K562 (cell line): ENCODE data around the gene UBXN2A. TPM values are rescaled to one million over a fixed set of nuclear protein-coding genes. Genes with fewer than 3 reads are reported as not detected.

Experiments
- CBFA2T3 ChIP-seq: fragments of 450-650 bp; IDR thresholded peaks from 2 replicates; pipeline ENCODE4 v1.6.1; 2017
- CBX1 ChIP-seq: sonication (generic); IDR thresholded peaks from 2 replicates; pipeline ENCODE4 v1.6.1; 2016; ENCODE audit warnings: antibody characterized with exemption, low read depth, mild to moderate bottlenecking
- CEBPB ChIP-seq: fragments of 450-650 bp; IDR thresholded peaks from 2 replicates; pipeline ENCODE4 v1.6.1; 2016; ENCODE audit warnings: missing genetic modification characterization, missing compliant biosample characterization
- DNMT1 ChIP-seq: fragments of 450-650 bp; IDR thresholded peaks from 2 replicates; pipeline ENCODE4 v1.6.1; 2016; ENCODE audit warnings: antibody characterized with exemption, mild to moderate bottlenecking
- HDAC8 ChIP-seq: fragments of 450-650 bp; IDR thresholded peaks from 2 replicates; pipeline ENCODE4 v1.6.1; 2016; ENCODE audit warnings: mild to moderate bottlenecking, missing genetic modification characterization, moderate library complexity, missing compliant biosample characterization
- HEY1 ChIP-seq: fragments of 250-450 bp; sonication (Bioruptor Pico); IDR thresholded peaks from 2 replicates; pipeline ENCODE4 v1.5.0; 2020; ENCODE audit warnings: mild to moderate bottlenecking, moderate library complexity, borderline replicate concordance
- KDM4B ChIP-seq, 2 experiments: fragments of 450-650 bp in 1 of 2; sonication (generic) in 1 of 2; IDR thresholded peaks; 2 replicates each; pipeline ENCODE4 v1.6.1; 2016 to 2017; ENCODE audit warnings: borderline replicate concordance in 2 of 2, antibody characterized with exemption in 1 of 2, low read depth in 1 of 2, mild to moderate bottlenecking in 1 of 2
- MLX ChIP-seq, 2 experiments: fragments of 450-650 bp in 1 of 2; sonication (generic) in 1 of 2; formaldehyde crosslinking; conservative IDR thresholded peaks; 2 replicates each; pipeline versions ENCODE4 v1.4.0 to v1.8.1; 2020 to 2022; ENCODE audit warnings: mild to moderate bottlenecking in 1 of 2, missing genetic modification reagents in 1 of 2
- NONO ChIP-seq, 2 experiments: fragments of 200-400 bp in 1 of 2; fragments of 450-650 bp in 1 of 2; formaldehyde crosslinking in 1 of 2; IDR thresholded peaks; 2 replicates each; pipeline ENCODE4 v1.6.1; 2017; ENCODE audit warnings: low read depth in 2 of 2, mild to moderate bottlenecking in 2 of 2, moderate library complexity in 2 of 2, low read length in 1 of 2
- SIN3A ChIP-seq, 2 experiments: fragments of 150-350 bp in 1 of 2; IDR thresholded peaks; 2 replicates each; pipeline ENCODE4 v1.6.1; 2011 to 2016; ENCODE audit warnings: borderline replicate concordance in 2 of 2, low read depth in 2 of 2, low read length in 2 of 2, mild to moderate bottlenecking in 2 of 2, moderate library complexity in 2 of 2; ENCODE audit not compliant: control insufficient read depth in 1 of 2
- SREBF2 ChIP-seq: sonication (generic); formaldehyde crosslinking; IDR thresholded peaks from 2 replicates; pipeline ENCODE4 v1.4.0; 2020; ENCODE audit warnings: mild to moderate bottlenecking, missing genetic modification reagents
- SRSF9 ChIP-seq: fragments of 200-400 bp; formaldehyde crosslinking; IDR thresholded peaks from 2 replicates; pipeline ENCODE4 v1.6.1; 2017; ENCODE audit warnings: low read depth, low read length, borderline replicate concordance
- STAG1 ChIP-seq: sonication (generic); formaldehyde crosslinking; IDR thresholded peaks from 2 replicates; pipeline ENCODE4 v1.5.0; 2020; ENCODE audit warnings: missing genetic modification reagents, borderline replicate concordance
- TAF1 ChIP-seq: IDR thresholded peaks from 2 replicates; pipeline ENCODE4 v1.6.1; 2011; ENCODE audit warnings: mild to moderate bottlenecking, low read length, moderate library complexity; ENCODE audit not compliant: insufficient read depth, control insufficient read depth, severe bottlenecking; ENCODE audit errors: extremely low read depth
- TAL1 ChIP-seq: fragments of 450-650 bp; IDR thresholded peaks from 2 replicates; pipeline ENCODE4 v1.6.1; 2016; ENCODE audit warnings: mild to moderate bottlenecking
- XRCC4 ChIP-seq: IDR thresholded peaks from one replicate; pipeline ENCODE4 v1.6.1; 2011; ENCODE audit not compliant: insufficient read depth, insufficient read length; ENCODE audit errors: extremely low read depth
- ZFP30 ChIP-seq: fragments of 250-450 bp; sonication (Bioruptor Pico); IDR thresholded peaks from 2 replicates; pipeline ENCODE4 v1.8.0; 2022; ENCODE audit warnings: moderate library complexity, mild to moderate bottlenecking, inconsistent platforms, borderline replicate concordance
- ZNF133 ChIP-seq: fragments of 250-450 bp; sonication (Bioruptor Pico); IDR thresholded peaks from 2 replicates; pipeline ENCODE4 v1.4.0; 2020; ENCODE audit warnings: mild to moderate bottlenecking
- ZNF277 ChIP-seq: fragments of 250-450 bp; sonication (Bioruptor Pico); IDR thresholded peaks from 2 replicates; pipeline ENCODE4 v1.8.0; 2022; ENCODE audit warnings: inconsistent platforms, mild to moderate bottlenecking, moderate library complexity, borderline replicate concordance
- ZNF561 ChIP-seq: fragments of 450-650 bp; formaldehyde crosslinking; conservative IDR thresholded peaks from 2 replicates; pipeline ENCODE4 v1.4.0; 2020; ENCODE audit warnings: mild to moderate bottlenecking, moderate library complexity
- ZNF57 ChIP-seq: fragments of 450-650 bp; formaldehyde crosslinking; IDR thresholded peaks from 2 replicates; pipeline ENCODE4 v1.4.0; 2020; ENCODE audit warnings: mild to moderate bottlenecking, moderate library complexity
- ZNF644 ChIP-seq: fragments of 200-800 bp; sonication (Bioruptor generic); IDR thresholded peaks from 2 replicates; pipeline ENCODE4 v1.6.1; 2016; ENCODE audit warnings: low read depth, missing genetic modification characterization, missing compliant biosample characterization
- polyA plus RNA-seq, 8 experiments: library from polyadenylated mRNA; depleted of rRNA in 4 of 8; stranded (reverse) in 5 of 8; unstranded in 3 of 8; fragments of >200 nt; fragmentation: Nextera tagmentation in 2 of 8; fragmentation: Illumina TruSeq in 1 of 8; extraction: Ambion mirVana in 2 of 8; extraction: Trizol in 1 of 8; gene quantifications; 2 replicates each; pipeline versions ENCODE4 v1.2.1 to v1.2.3, GENCODE V29; 2011 to 2014; ENCODE audit warnings: inconsistent platforms in 1 of 8, missing spikeins in 1 of 8
- total RNA-seq, 7 experiments: library from RNA; depleted of rRNA in 6 of 7; stranded (reverse); fragments of >200 nt in 6 of 7; fragmentation: Illumina TruSeq in 2 of 7; extraction: Trizol in 2 of 7; gene quantifications; 2 replicates each; pipeline versions ENCODE4 v1.2.1 to v1.2.3, GENCODE V29; 2011 to 2021; ENCODE audit warnings: low replicate concordance in 1 of 7

Gene UBXN2A
- total and polyA plus RNA-seq, 9 of the 15 experiments (the other 6 are each of a cell fraction or from before 2014, with no cell fraction given), result 3.4 to 25.6 (median 16.0) TPM

- no peak for TF ChIP-seq HEY1 (CRISPR knock-in tag)
- TF ChIP-seq CBFA2T3, result no peak
- TF ChIP-seq ZNF561, result no peak
- TF ChIP-seq CEBPB, result no peak; the same call in 1 of the 2 replicates
- no peak for TF ChIP-seq ZNF133 (CRISPR knock-in tag)
- peak; percentile 72; the same call in 1 of the 2 replicates for TF ChIP-seq ZNF644 (tag)
- TF ChIP-seq CBX1, result peak; percentile 44; the same call in 1 of the 2 replicates
- TF ChIP-seq STAG1 (CRISPR knock-in tag), result no peak
- TF ChIP-seq NONO (IDR thresholded peaks at IDR 0.05; ENCODE audit: low read depth in 2 of 2, low read length in 1 of 2), result peak; percentile 46 to 74; a peak in 3 of 4 replicates
- 0 out of 2 replicates have a peak, but pooled peaks have one; percentile 15 for TF ChIP-seq HDAC8 (tag)
- 0 out of 4 replicates have a peak, but pooled peaks of 1 of the 2 experiments have one; percentile 20 for TF ChIP-seq KDM4B (IDR thresholded peaks at IDR 0.05; ENCODE audit: borderline replicate concordance in 2 of 2, low read depth in 1 of 2)
- TF ChIP-seq SIN3A (IDR thresholded peaks at IDR 0.05; ENCODE audit: borderline replicate concordance in 2 of 2, control insufficient read depth in 1 of 2, low read depth in 2 of 2, low read length in 2 of 2), result no peak
- no peak for TF ChIP-seq SRSF9
- TF ChIP-seq TAF1, result peak; percentile 59
- no peak for TF ChIP-seq ZNF277 (CRISPR knock-in tag)
- no peak for TF ChIP-seq DNMT1
- no peak for TF ChIP-seq ZFP30 (CRISPR knock-in tag)
- TF ChIP-seq SREBF2 (CRISPR knock-in tag), result no peak
- no peak for TF ChIP-seq ZNF57 (CRISPR knock-in tag)
- no peak for TF ChIP-seq XRCC4
- no peak for TF ChIP-seq TAL1
- TF ChIP-seq MLX (CRISPR knock-in tag; conservative IDR thresholded peaks at IDR 0.05), result no peak
These were observed 69.6 kb downstream of the UBXN2A start, which contains the start of gene MFSD2B (continued) for GRCh38 chr2:24009680-24010476.
